BLaER1 (cell line): ENCODE measurements around the gene NEU1.
"Not testable (repeated sequence)": the region's sequence is repeated elsewhere in the genome, so short reads cannot be mapped to it uniquely, and the experiment has no call there.

Experiments used
- H3K27ac ChIP-seq: shearing (Covaris generic); formaldehyde crosslinking; 2 replicates; pipeline ENCODE4 v1.8.1; 2022
- H3K27me3 ChIP-seq: shearing (Covaris generic); formaldehyde crosslinking; 2 replicates; pipeline ENCODE4 v1.8.1; 2022
- H3K36me3 ChIP-seq: shearing (Covaris generic); formaldehyde crosslinking; 2 replicates; pipeline ENCODE4 v1.8.1; 2022
- H3K4me1 ChIP-seq: shearing (Covaris generic); formaldehyde crosslinking; 2 replicates; pipeline ENCODE4 v1.8.1; 2022
- H3K4me2 ChIP-seq: shearing (Covaris generic); formaldehyde crosslinking; 2 replicates; pipeline ENCODE4 v1.8.1; 2022
- H3K4me3 ChIP-seq: shearing (Covaris generic); formaldehyde crosslinking; 2 replicates; pipeline ENCODE4 v1.8.1; 2022
- H3K9ac ChIP-seq: shearing (Covaris generic); formaldehyde crosslinking; 2 replicates; pipeline ENCODE4 v1.8.1; 2022
- H3K9me3 ChIP-seq: shearing (Covaris generic); formaldehyde crosslinking; 2 replicates; pipeline ENCODE4 v1.8.1; 2022
- H4K20me1 ChIP-seq: shearing (Covaris generic); formaldehyde crosslinking; 2 replicates; pipeline ENCODE4 v1.8.1; 2022
- Cebpa-rat ChIP-seq: shearing (Covaris generic); IDR thresholded peaks from 2 replicates; pipeline ENCODE4 v1.8.1; 2022

Gene NEU1

DNA sequence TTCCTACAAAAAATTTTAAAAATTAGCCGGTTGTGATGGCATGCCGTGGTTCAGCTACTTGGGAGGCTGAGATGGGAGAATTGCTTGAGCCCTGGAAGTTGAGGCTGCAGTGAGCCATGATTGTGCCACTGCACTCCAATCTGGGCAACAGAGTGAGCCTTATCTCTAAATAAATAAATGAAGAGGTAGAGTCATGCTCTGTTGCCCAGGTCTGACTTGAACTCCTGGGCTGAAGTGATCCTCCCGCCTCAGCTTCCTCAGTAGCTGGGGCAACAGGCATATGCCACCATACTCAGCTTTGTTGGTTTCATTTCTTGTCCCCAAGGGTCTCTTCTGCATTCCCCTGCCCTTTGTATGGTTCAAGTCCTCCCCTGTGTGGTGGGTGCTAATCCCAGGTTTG is 18.1 kb downstream of the NEU1 start:
- peaks cover 28% of the 10 kb centered on the region for H3K36me3 ChIP-seq
- no peak overlapping the region for H3K4me3 ChIP-seq
- H4K20me1 ChIP-seq: peaks cover 28% of the 10 kb centered on the region
- H3K4me1 ChIP-seq: peaks cover 20% of the 10 kb centered on the region
- no peaks in the 10 kb centered on the region for H3K27me3 ChIP-seq
- peak overlapping the region; percentile 29; the same call in 1 of the 2 replicates for H3K9ac ChIP-seq
- H3K27ac ChIP-seq: no peak overlapping the region
- no peak for TF ChIP-seq Cebpa-rat
- H3K4me2 ChIP-seq: peak overlapping the region; percentile 48
- no peaks in the 10 kb centered on the region for H3K9me3 ChIP-seq

DNA sequence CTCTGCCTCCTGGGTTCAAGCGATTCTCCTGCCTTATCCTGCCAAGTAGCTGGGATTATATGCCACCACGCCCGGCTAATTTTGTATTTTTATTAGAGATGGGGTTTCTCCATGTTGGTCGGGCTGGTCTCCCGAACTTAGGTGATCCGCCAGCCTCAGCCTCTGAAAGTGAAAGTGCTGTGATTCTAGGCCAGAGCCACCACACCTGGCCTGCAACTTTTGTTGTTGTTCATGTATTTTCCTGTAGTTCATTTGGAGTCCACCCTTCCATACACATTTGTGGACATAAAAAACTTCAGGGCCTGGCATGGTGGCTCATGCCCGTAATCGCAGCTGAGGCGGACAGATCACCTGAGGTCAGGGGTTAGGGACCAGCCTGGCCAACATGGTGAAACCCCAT is 20.6 kb downstream of the NEU1 start:
- Histone ChIP-seq H3K4me1 (peaks cover 44% of the 10 kb centered on the region), H4K20me1 (peaks cover 53% of the 10 kb centered on the region), H3K9me3 (no peaks in the 10 kb centered on the region), H3K4me2 (no peak overlapping the region), H3K9ac (no peak overlapping the region), H3K27ac (no peak overlapping the region), H3K4me3 (no peak overlapping the region), H3K27me3 (no peaks in the 10 kb centered on the region), H3K36me3 (peaks cover 52% of the 10 kb centered on the region)
- TF ChIP-seq Cebpa-rat: no peak

DNA sequence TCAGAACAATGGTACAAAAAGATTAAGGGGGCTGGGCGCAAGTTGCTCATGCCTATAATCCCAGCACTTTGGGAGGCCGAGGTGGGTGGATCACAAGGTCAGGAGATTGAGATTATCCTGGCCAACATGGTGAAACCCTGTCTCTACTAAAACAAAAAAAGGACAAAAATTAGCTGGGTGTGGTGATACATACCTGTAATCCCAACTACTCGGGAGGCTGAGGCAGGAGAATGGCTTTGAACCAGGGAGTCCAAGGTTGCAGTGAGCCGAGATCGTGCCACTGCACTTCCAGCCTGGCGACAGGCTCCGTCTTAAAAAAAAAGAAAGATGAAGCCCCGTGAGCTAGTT is 22.9 kb downstream of the NEU1 start:
- H3K36me3 ChIP-seq: peaks cover 64% of the 10 kb centered on the region
- H3K27ac ChIP-seq, H3K9me3 ChIP-seq, H3K4me3 ChIP-seq, H3K9ac ChIP-seq, H3K27me3 ChIP-seq: not testable (repeated sequence)
- peaks cover 69% of the 10 kb centered on the region for H4K20me1 ChIP-seq
- H3K4me1 ChIP-seq: peaks cover 46% of the 10 kb centered on the region
- peak overlapping the region; percentile 96; the same call in 1 of the 2 replicates for H3K4me2 ChIP-seq

DNA sequence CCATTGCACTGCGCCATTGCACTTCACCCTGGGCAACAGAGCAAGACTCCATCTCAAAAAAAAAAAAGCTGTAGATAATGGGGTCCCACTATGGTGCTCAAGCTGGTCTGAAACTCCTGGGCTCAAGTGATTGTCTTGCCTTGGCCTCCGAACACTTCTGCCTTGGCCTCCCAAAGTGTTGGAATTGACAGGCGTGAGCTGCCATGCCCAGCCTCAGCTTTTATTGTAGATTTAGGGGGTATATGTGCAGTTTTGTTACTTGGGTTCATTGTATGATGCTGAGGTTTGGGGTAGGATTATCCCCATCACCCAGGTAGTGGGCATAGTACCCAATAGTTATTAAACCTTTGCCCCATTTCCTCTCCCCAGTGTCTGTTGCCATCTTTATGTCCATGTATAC is 23.7 kb downstream of the NEU1 start:
- H4K20me1 ChIP-seq: peaks cover 69% of the 10 kb centered on the region
- peak overlapping the region; percentile 83 for H3K4me3 ChIP-seq
- peak overlapping the region; percentile 96 for H3K4me2 ChIP-seq
- no peak overlapping the region; the same call in 1 of the 2 replicates for H3K9ac ChIP-seq
- H3K9me3 ChIP-seq: no peaks in the 10 kb centered on the region
- no peak overlapping the region for H3K27ac ChIP-seq
- H3K4me1 ChIP-seq: peaks cover 43% of the 10 kb centered on the region
- peaks cover 64% of the 10 kb centered on the region for H3K36me3 ChIP-seq
- no peaks in the 10 kb centered on the region for H3K27me3 ChIP-seq
- TF ChIP-seq Cebpa-rat: no peak

DNA sequence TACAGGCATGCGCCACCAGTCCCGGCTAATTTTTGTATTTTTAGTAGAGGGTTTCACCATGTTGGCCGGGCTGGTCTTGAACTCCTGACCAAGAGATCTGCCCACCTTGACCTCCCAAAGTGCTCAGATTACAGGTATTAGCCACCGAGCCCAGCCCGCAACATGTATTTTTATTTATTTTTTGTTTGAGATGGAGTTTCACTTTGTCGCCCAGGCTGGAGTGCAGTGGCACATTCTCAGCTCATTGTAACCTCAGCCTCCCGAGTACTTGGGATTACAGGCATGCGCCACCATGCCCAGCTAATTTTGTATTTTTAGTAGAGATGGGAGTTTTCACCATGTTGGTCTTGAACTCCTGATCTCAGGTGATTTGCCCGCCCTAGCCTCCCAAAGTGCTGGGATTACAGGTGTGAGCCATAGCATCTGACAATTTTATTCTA is 24.5 kb downstream of the NEU1 start:
- peaks cover 64% of the 10 kb centered on the region for H3K36me3 ChIP-seq
- H3K27ac ChIP-seq, H3K9me3 ChIP-seq, H3K27me3 ChIP-seq: not testable (repeated sequence)
- H3K9ac ChIP-seq: peak overlapping the region; percentile 97
- H3K4me2 ChIP-seq: peak overlapping the region; percentile 96
- peaks cover 69% of the 10 kb centered on the region for H4K20me1 ChIP-seq
- peaks cover 43% of the 10 kb centered on the region for H3K4me1 ChIP-seq
- peak overlapping the region; percentile 83 for H3K4me3 ChIP-seq

DNA sequence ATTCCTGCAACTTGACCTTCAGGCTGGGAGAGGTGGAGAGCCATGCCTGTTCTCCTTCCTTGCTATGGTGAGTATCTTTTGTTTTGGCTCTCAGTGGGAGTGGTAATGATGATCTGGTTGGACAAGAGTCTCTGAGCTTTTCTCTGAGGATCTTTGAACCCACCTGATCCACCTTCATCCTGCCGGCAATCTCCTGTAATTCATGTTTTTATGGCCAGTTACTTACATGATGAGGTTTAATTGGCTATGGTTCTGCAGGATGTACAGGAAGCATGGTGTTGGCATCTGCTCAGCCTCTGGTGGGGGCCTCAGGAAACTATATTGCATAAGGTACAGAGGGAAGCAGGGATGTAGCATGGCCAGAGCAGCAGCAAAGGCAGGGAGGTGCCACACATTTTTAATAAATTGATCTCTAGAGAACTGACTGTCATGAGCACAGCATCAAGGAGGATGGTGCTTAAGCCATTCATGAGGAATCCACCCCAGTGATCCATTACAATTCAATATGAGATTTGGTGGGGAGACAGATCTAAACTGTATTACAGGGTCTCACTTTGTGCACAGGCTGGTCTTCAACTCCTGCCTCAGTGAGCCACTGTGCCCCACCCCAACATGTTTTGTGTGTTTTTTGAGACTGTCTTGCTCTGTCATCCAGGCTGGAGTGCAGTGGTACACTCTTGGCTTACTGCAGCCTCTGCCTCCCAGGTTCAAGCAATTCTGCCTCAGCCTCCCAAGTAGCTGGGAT is 25.1 kb downstream of the NEU1 start:
- Histone ChIP-seq H3K9ac (peak overlapping the region; percentile 97), H3K4me2 (peak overlapping the region; percentile 96), H3K36me3 (peaks cover 64% of the 10 kb centered on the region), H3K4me1 (peaks cover 48% of the 10 kb centered on the region), H4K20me1 (peaks cover 69% of the 10 kb centered on the region), H3K9me3 (no peaks in the 10 kb centered on the region), H3K27me3 (no peaks in the 10 kb centered on the region), H3K27ac (peak overlapping the region; percentile 98), H3K4me3 (peak overlapping the region; percentile 83)
- TF ChIP-seq Cebpa-rat: no peak

DNA sequence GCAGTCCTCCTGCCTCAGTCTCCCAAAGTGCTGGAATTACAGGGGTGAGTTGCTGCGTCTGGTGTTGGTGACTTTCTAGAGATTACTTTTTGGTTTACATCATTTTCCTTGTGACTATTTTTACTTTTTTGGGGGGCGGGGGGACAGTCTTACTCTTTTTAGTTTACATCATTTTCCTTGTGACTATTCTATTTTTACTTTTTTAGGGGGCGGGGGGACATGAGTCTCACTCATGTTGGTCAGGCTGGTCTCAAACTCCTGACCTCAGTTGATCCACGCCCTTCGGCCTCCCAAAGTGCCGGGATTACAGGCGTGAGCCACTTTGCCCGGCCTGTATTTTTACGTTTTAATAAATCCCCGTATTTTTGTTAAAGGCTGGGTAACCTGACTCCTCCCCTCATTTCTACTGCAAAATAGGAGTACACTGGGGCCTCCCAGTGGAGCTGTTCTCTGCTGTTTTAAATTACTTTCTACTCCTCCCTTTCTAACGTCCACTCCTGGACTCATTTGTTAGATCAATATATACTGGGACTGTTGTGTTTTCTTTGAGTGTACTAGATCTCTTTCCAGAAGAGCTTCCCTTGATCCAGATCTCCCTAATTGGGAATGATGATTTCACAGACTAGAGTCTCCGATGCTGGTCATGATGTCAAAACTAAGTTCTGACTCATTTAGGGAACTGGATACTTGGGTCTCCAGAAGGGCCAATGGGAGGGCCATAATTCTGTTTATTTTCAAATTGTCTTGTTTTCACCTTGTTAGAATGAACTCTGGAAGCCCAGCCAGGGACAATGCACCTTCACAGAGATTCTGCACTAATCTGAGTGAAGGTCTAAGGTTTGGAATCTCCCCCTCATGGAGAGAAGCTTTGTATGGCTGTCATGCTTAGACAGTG is 25.9 kb downstream of the NEU1 start:
- peaks cover 63% of the 10 kb centered on the region for H4K20me1 ChIP-seq

DNA sequence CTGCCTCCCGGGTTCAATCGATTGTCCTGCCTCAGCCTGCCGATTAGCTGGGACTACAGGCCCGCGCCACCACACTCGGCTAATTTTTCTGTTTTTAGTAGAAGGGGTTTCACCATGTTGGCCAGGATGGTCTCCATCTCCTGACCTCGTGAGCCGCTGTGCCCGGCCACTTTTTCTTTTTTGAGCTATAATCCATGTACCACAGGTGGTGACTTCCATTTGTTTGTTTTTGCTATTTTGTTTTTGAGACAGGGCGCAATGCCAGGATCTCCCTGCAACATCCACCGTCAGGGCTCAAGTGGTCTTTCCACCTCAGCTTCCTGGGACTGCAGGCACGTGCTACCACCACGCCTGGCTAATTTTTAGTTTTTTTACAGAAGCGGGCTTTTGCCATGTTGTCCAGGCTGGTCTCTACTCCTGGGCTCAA is 26.6 kb downstream of the NEU1 start:
- Histone ChIP-seq H3K4me2 (peak overlapping the region; percentile 96), H3K9me3 (no peaks in the 10 kb centered on the region), H3K27me3 (no peaks in the 10 kb centered on the region), H3K4me1 (peaks cover 62% of the 10 kb centered on the region), H3K36me3 (peaks cover 52% of the 10 kb centered on the region), H3K9ac (peak overlapping the region; percentile 97), H4K20me1 (peaks cover 57% of the 10 kb centered on the region), H3K4me3 (peak overlapping the region; percentile 83), H3K27ac (peak overlapping the region; percentile 98)
- no peak for TF ChIP-seq Cebpa-rat

More for the DNA sequence above, 25.9 kb downstream of the NEU1 start:
- Histone ChIP-seq H3K36me3 (peaks cover 59% of the 10 kb centered on the region), H3K4me3 (peak overlapping the region; percentile 83), H3K9me3 (no peaks in the 10 kb centered on the region), H3K4me2 (peak overlapping the region; percentile 96), H3K27me3 (no peaks in the 10 kb centered on the region), H3K9ac (peak overlapping the region; percentile 97), H3K4me1 (peaks cover 56% of the 10 kb centered on the region), H3K27ac (peak overlapping the region; percentile 98)
- no peak for TF ChIP-seq Cebpa-rat

DNA sequence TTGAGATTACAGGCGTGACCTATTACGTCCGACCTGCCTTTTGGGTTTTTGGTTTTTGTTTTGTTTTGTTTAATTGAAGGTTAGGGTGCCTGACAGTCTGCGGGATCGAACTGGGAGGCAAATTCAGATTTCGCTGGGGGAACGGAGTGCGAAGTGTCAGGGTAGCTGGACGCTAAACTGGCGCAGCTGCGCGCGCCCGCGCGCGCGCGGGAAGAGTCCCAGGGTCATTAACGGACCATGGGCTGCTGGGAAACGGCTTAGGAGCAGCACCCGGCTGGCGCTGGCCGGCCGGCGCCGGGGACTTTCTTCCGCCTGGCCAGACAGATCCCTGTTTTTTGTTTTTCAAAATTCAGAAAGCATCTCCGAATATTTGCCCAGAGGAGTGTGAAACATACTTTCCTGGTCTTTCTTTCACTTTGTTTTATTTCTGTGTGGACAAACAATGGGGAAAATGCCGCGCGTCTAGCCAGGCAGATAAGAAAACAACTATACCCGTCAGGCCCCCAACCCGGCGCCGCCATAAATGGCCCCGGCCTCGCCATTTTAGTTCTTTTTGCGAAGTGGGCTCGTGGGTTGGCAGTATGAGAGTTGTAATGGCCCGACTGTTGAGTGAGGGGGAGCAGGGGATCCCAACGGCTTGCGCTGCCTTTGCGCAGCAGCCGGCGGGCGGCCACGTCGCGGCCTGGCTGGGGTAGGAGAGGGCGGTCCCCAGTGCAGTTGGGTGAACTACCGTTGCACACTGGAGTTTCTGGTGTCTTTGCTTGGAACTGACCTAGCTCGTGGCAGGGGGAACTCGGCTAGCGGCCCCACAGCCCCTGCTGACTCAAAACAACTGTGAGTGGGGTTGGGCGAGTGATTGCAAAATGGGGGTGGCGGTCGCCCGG is 28.0 kb downstream of the NEU1 start:
- Histone ChIP-seq H3K9me3 (no peaks in the 10 kb centered on the region), H4K20me1 (peaks cover 42% of the 10 kb centered on the region), H3K27me3 (no peaks in the 10 kb centered on the region), H3K4me1 (peaks cover 65% of the 10 kb centered on the region), H3K4me2 (peak overlapping the region; percentile 96), H3K27ac (peak overlapping the region; percentile 98), H3K4me3 (peak overlapping the region; percentile 83), H3K9ac (peak overlapping the region; percentile 97), H3K36me3 (peaks cover 38% of the 10 kb centered on the region)
- TF ChIP-seq Cebpa-rat: no peak
